Gastrocnemius medialis (tissue), 4 donors: ENCODE results near the gene PSMD12.

ENCODE experiments used
- POLR2A ChIP-seq, 2 donors: fragments of 450-650 bp; IDR thresholded peaks; one replicate each; pipeline ENCODE4 v1.6.1; 2017; ENCODE audit warnings: antibody characterized with exemption in 2 of 2, mild to moderate bottlenecking in 2 of 2, moderate library complexity in 2 of 2
- TF ChIP-seq, protein P1 (sequence below), 5 experiments: fragments of 450-650 bp in 3 of 5; fragments of 200-600 bp in 2 of 5; sonication (generic) in 2 of 5; IDR thresholded peaks in 4 of 5; conservative IDR thresholded peaks in 1 of 5; 1 replicate in 4 of 5; 2 replicates in 1 of 5; pipeline ENCODE4 v1.5.1; 2016 to 2019; ENCODE audit warnings: antibody characterized with exemption in 5 of 5, mild to moderate bottlenecking in 3 of 5, moderate library complexity in 3 of 5

GRCh38 chr17:67401106-67401505, 34.7 kb upstream of the PSMD12 start:
- TF ChIP-seq, protein P1, sequence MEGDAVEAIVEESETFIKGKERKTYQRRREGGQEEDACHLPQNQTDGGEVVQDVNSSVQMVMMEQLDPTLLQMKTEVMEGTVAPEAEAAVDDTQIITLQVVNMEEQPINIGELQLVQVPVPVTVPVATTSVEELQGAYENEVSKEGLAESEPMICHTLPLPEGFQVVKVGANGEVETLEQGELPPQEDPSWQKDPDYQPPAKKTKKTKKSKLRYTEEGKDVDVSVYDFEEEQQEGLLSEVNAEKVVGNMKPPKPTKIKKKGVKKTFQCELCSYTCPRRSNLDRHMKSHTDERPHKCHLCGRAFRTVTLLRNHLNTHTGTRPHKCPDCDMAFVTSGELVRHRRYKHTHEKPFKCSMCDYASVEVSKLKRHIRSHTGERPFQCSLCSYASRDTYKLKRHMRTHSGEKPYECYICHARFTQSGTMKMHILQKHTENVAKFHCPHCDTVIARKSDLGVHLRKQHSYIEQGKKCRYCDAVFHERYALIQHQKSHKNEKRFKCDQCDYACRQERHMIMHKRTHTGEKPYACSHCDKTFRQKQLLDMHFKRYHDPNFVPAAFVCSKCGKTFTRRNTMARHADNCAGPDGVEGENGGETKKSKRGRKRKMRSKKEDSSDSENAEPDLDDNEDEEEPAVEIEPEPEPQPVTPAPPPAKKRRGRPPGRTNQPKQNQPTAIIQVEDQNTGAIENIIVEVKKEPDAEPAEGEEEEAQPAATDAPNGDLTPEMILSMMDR (IDR thresholded peaks at IDR 0.05 in 4 of 5, conservative IDR thresholded peaks at IDR 0.05 in 1 of 5), result no peak
- no peak for TF ChIP-seq POLR2A (IDR thresholded peaks at IDR 0.05)
